AG09309 (cell line): Measurements from ENCODE around the gene LUC7L2.

Experiments used
- DNase-seq: peaks from one replicate; pipeline ENCODE4 v3.0.0-alpha.2; 2010; ENCODE audit warnings: low read depth
- H3K4me3 ChIP-seq: 2 replicates; pipeline ENCODE4 v1.5.1; 2011; ENCODE audit warnings: mild to moderate bottlenecking, low read depth, low read length, moderate library complexity; ENCODE audit not compliant: control insufficient read depth
- TF ChIP-seq, protein P1 (sequence below): IDR thresholded peaks from 2 replicates; pipeline ENCODE4 v1.5.1; 2011; ENCODE audit warnings: mild to moderate bottlenecking, low read depth, low read length, inconsistent platforms; ENCODE audit not compliant: insufficient read depth, control insufficient read depth; ENCODE audit errors: missing control alignments

The LUC7L2 gene

DNA sequence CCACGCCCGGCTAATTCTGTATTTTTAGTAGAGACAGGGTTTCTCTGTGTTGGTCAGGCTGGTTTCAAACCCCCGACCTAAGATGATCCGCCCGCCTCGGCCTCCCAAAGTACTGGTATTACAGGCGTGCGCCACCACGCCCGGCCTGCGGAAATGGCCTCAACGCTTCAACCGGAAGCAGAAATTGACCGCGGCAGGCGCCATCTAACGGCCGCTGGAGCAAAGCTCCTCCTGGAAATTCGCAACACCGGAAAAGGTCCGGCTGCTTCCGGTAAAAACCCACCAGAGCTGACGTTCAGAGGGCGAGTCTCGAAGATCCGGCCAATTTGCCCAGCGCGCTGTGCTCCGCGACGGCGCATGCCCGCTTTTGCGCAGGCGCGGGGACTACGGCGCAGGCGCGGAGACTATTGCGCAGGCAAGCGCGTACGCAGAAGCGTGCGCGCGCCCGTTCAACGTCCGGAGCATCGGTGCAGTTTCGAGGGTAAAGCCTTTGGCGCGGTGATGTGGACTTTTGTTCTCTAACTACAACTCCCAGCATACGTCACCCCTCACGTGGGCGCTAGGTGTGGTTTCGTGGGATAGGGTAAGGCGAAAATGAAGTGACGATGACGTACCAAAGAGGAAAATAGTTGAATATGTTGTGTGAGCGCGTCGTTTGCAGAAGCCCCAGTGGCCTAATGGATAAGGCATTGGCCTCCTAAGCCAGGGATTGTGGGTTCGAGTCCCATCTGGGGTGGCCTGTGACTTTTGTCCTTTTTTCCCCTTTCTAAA, 19.5 kb upstream of the LUC7L2 start:
- H3K4me3 ChIP-seq = peak overlapping the region; percentile 84
- peak; percentile 99 for DNase-seq
- TF ChIP-seq, protein P1, sequence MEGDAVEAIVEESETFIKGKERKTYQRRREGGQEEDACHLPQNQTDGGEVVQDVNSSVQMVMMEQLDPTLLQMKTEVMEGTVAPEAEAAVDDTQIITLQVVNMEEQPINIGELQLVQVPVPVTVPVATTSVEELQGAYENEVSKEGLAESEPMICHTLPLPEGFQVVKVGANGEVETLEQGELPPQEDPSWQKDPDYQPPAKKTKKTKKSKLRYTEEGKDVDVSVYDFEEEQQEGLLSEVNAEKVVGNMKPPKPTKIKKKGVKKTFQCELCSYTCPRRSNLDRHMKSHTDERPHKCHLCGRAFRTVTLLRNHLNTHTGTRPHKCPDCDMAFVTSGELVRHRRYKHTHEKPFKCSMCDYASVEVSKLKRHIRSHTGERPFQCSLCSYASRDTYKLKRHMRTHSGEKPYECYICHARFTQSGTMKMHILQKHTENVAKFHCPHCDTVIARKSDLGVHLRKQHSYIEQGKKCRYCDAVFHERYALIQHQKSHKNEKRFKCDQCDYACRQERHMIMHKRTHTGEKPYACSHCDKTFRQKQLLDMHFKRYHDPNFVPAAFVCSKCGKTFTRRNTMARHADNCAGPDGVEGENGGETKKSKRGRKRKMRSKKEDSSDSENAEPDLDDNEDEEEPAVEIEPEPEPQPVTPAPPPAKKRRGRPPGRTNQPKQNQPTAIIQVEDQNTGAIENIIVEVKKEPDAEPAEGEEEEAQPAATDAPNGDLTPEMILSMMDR = peak; percentile 78

- no peak for DNase-seq
- H3K4me3 ChIP-seq = peak overlapping the region; percentile 84
- TF ChIP-seq, protein P1 = no peak
Observed at GRCh38 chr7:139340808-139341057, 19.0 kb upstream of the LUC7L2 start.

GRCh38 chr7:139341058-139341775, 18.5 kb upstream of the LUC7L2 start, which contains the start of gene FMC1:
FMC1 (plus strand) TSS chr7:139341337; CDS start chr7:139341385, 48 bp downstream.
- peak within 1 kb of the TSS; percentile 84 for H3K4me3 ChIP-seq
- peak; percentile 81 for DNase-seq
- TF ChIP-seq, protein P1 = peak; percentile 32

GRCh38 chr7:139341776-139342226, 17.9 kb upstream of the LUC7L2 start:
- TF ChIP-seq, protein P1 = no peak
- peak overlapping the region; percentile 84 for H3K4me3 ChIP-seq
- peak; percentile 67 for DNase-seq

DNA sequence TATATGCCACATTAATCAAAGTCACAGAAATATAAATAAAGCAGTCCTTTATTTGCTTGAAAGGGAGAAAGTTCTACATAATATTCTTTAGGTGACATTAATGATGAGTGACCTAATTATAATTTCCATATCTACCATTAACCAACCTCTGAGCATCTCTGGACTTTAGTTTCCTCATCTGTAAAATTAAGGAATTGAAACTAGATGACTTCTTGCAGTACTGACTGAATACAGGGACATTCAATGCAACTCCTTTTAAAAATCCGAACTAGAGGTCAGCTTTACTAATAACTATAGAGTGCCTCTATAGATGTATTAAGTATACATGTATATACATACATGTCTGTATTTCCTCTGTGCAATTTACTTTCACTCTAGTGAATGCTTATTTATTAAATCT, 14.7 kb upstream of the LUC7L2 start:
- TF ChIP-seq, protein P1 = no peak
- no peak for DNase-seq
- no peak overlapping the region for H3K4me3 ChIP-seq

GRCh38 chr7:139351027-139351426, 8.7 kb upstream of the LUC7L2 start:
- no peak for DNase-seq

More at GRCh38 chr7:139351027-139351426, 8.7 kb upstream of the LUC7L2 start:
- no peak overlapping the region for H3K4me3 ChIP-seq
- TF ChIP-seq, protein P1 = no peak
